ENCODE data around the gene ACD. TPM values are rescaled to one million over a fixed set of nuclear protein-coding genes. Genes with fewer than 3 reads are reported as not detected.
A peak's percentile ranks its signal among the peaks of the same experiment; 100 is the strongest.

ACD gene
- total and polyA plus RNA-seq, 10 donors = 16.9 to 31.7 (median 24.0) TPM

GRCh38 chr16:67673712-67674580 lies 13.9 kb upstream of the ACD start:
- Histone ChIP-seq H3K4me1 (peaks cover 18 to 90% (median 69%) of the 10 kb centered on the region in 6 donors), H3K4me3 (peak overlapping the region in 1 of 8 donors; percentile 27), H3K9me3 (no peaks in the 10 kb centered on the region), H3K36me3 (peaks cover 0 to 27% (median 7%) of the 10 kb centered on the region in 6 donors), H3K27ac (peak overlapping the region; percentile 31 to 94 (median 82)), H3K27me3 (replicated peaks in 1 of 7) (no peaks in the 10 kb centered on the region)
- TF ChIP-seq POLR2AphosphoS5 (IDR thresholded peaks at IDR 0.05) = peak; percentile 30 to 90 (median 47)
- no peak for TF ChIP-seq POLR2A (IDR thresholded peaks at IDR 0.05)
- intact Hi-C loops (cut with DNase I; ENCODE audit: low total_unique reads) = loop anchor here (5.0 to 10.0 kb wide), 2 partner anchors 43 to 251 kb away; partner anchors contain the start of gene GFOD2
- 35 to 44% (median 37%) methylated on average over 20 to 21 of the region's 21 CpGs for WGBS, 5 donors
- peak; percentile 89 for DNase-seq

- TF ChIP-seq CTCF (IDR thresholded peaks at IDR 0.05 in 8 of 11, conservative IDR thresholded peaks at IDR 0.05 in 3 of 11) (peak; percentile 58 to 90 (median 80)), POLR2A (IDR thresholded peaks at IDR 0.05) (no peak), POLR2AphosphoS5 (IDR thresholded peaks at IDR 0.05) (peak in 2 of 3 donors; percentile 38 to 53)
- no peaks in the 10 kb centered on the region for H3K9me3 ChIP-seq
- peak; percentile 91 for DNase-seq
- peaks cover 0 to 26% (median 7%) of the 10 kb centered on the region in 6 donors for H3K36me3 ChIP-seq
- intact Hi-C loops (cut with DNase I; ENCODE audit: low total_unique reads) = loop anchor here (5.0 to 10.0 kb wide), 2 partner anchors 44 to 252 kb away; partner anchors contain the start of gene GFOD2
- H3K27me3 ChIP-seq (replicated peaks in 1 of 7) = no peaks in the 10 kb centered on the region
- peaks cover 25 to 95% (median 78%) of the 10 kb centered on the region in 6 donors for H3K4me1 ChIP-seq
- WGBS, 5 donors = 43 to 57% (median 48%) methylated on average over 8 to 13 of the region's 13 CpGs
- peak overlapping the region in 1 of 8 donors; percentile 27 for H3K4me3 ChIP-seq
- peak overlapping the region; percentile 31 to 94 (median 82) for H3K27ac ChIP-seq
Observed at GRCh38 chr16:67672739-67673662, 12.9 kb upstream of the ACD start.

GRCh38 chr16:67672306-67672705 lies 12.2 kb upstream of the ACD start:
- WGBS, 5 donors = 37 to 63% (median 38%) methylated on average over 4 of the region's 4 CpGs
- H3K9me3 ChIP-seq = no peaks in the 10 kb centered on the region
- peak overlapping the region in 1 of 8 donors; percentile 13 for H3K4me3 ChIP-seq
- peaks cover 0 to 19% (median 7%) of the 10 kb centered on the region in 6 donors for H3K36me3 ChIP-seq
- intact Hi-C loops (cut with DNase I; ENCODE audit: low total_unique reads) = loop anchor here (5.0 to 10.0 kb wide), 2 partner anchors 45 to 252 kb away; partner anchors contain the start of gene GFOD2
- no peaks in the 10 kb centered on the region for H3K27me3 ChIP-seq (replicated peaks in 1 of 7)
- peak; percentile 79 for DNase-seq
- H3K27ac ChIP-seq = peak overlapping the region in 7 of 8 donors; percentile 62 to 94 (median 83)
- TF ChIP-seq POLR2AphosphoS5 (IDR thresholded peaks at IDR 0.05) (peak in 1 of 3 donors; percentile 31), POLR2A (IDR thresholded peaks at IDR 0.05) (no peak), CTCF (IDR thresholded peaks at IDR 0.05 in 8 of 11, conservative IDR thresholded peaks at IDR 0.05 in 3 of 11) (no peak)
- peaks cover 32 to 95% (median 81%) of the 10 kb centered on the region in 6 donors for H3K4me1 ChIP-seq

GRCh38 chr16:67669499-67670101 lies 9.5 kb upstream of the ACD start:
- H3K27me3 ChIP-seq (replicated peaks in 1 of 7) = no peaks in the 10 kb centered on the region
- peaks cover 0 to 4% (median 0%) of the 10 kb centered on the region in 6 donors for H3K36me3 ChIP-seq
- intact Hi-C loops (cut with DNase I; ENCODE audit: low total_unique reads) = loop anchor here (5.0 to 10.0 kb wide), 2 partner anchors 48 to 255 kb away; partner anchors contain the start of gene GFOD2
- peaks cover 41 to 94% (median 76%) of the 10 kb centered on the region in 6 donors for H3K4me1 ChIP-seq
- peak overlapping the region in 6 of 8 donors; percentile 20 to 95 (median 90) for H3K27ac ChIP-seq
- H3K9me3 ChIP-seq = no peaks in the 10 kb centered on the region
- no peak overlapping the region for H3K4me3 ChIP-seq
- WGBS, 5 donors = 86 to 93% (median 91%) methylated on average over 10 of the region's 10 CpGs
- no peak for TF ChIP-seq CTCF (IDR thresholded peaks at IDR 0.05 in 8 of 11, conservative IDR thresholded peaks at IDR 0.05 in 3 of 11)
- TF ChIP-seq POLR2AphosphoS5 (IDR thresholded peaks at IDR 0.05) = no peak
- no peak for TF ChIP-seq POLR2A (IDR thresholded peaks at IDR 0.05)
- no peak for DNase-seq

Measured in spleen (tissue), 11 donors.